K562 (cell line): ENCODE results near the gene GPR25. TPM values are rescaled to one million over a fixed set of nuclear protein-coding genes. Genes with fewer than 3 reads are reported as not detected.

Source experiments
- ATAC-seq: fragments of 200-7000 bp; cut with Tn5 transposase; 3 replicates; pipeline ENCODE4 v1.9.1; 2020; ENCODE audit warnings: moderate library complexity
- BruUV-seq: library from RNA; stranded (reverse); fragments of 400-500 nt; replicated peaks from 2 replicates; lab custom pipeline; 2021; lab: Mats Ljungman, UMichigan
- CTCF ChIA-PET: fragments of 300-600 bp; formaldehyde crosslinking; extraction: SDS; loops from one replicate; lab custom pipeline; 2021; ENCODE audit warnings: low intra/inter-chr PET ratio; lab: Yijun Ruan, JAX
- POLR2A ChIA-PET: fragments of 300-600, 350-650 bp; sonication (Branson Sonifier 250); formaldehyde crosslinking; extraction: SDS; loops from one replicate; lab custom pipeline; 2021; ENCODE audit warnings: antibody characterized with exemption, inconsistent platforms; lab: Yijun Ruan, JAX
- DNase-seq, 4 experiments: peaks; one replicate each; pipeline versions ENCODE4 v3.0.0 to v3.0.0-alpha.2; 2011 to 2018; ENCODE audit warnings: low spot score in 3 of 4, mixed read lengths in 3 of 4; ENCODE audit errors: extremely low read depth in 1 of 4
- FAIRE-seq: peaks from 2 replicates; lab custom pipeline; 2011; peaks lifted over from hg19 to GRCh38; lab: Jason Lieb, UNC
- H2AFZ ChIP-seq: 2 replicates; pipeline ENCODE4 v1.6.0; 2011; ENCODE audit warnings: low read depth, low read length, control low read depth, inconsistent platforms
- H3K27ac ChIP-seq: fragments of 200-600 bp; 3 replicates; pipeline ENCODE4 v1.8.0; 2011; ENCODE audit warnings: low read depth, mild to moderate bottlenecking, control low read depth, inconsistent platforms, low read length, moderate library complexity, mixed read lengths; ENCODE audit errors: extremely low read depth
- H3K27me3 ChIP-seq, 2 experiments: fragments of 300-600 bp in 1 of 2; 2 replicates in 1 of 2; 3 replicates in 1 of 2; pipeline versions ENCODE4 v1.6.0 to v1.8.0; 2011; ENCODE audit warnings: inconsistent platforms in 2 of 2, low read length in 2 of 2, mild to moderate bottlenecking in 1 of 2, mixed read lengths in 1 of 2, moderate library complexity in 1 of 2; ENCODE audit not compliant: control insufficient read depth in 2 of 2, insufficient read depth in 2 of 2
- H3K36me3 ChIP-seq: fragments of 300-600 bp; 3 replicates; pipeline ENCODE4 v1.8.0; 2011; ENCODE audit warnings: mild to moderate bottlenecking, low read length, inconsistent platforms; ENCODE audit not compliant: control insufficient read depth, insufficient read depth
- H3K4me1 ChIP-seq, 2 experiments: fragments of 200-600 bp in 1 of 2; replicated peaks in 1 of 2; 2 replicates in 1 of 2; 3 replicates in 1 of 2; pipeline versions ENCODE4 v1.5.1 to v1.8.0; 2011; ENCODE audit warnings: inconsistent platforms in 2 of 2, low read length in 2 of 2, mild to moderate bottlenecking in 1 of 2, mixed read lengths in 1 of 2, moderate library complexity in 1 of 2; ENCODE audit not compliant: control insufficient read depth in 2 of 2, insufficient read depth in 2 of 2
- H3K4me2 ChIP-seq: 2 replicates; pipeline ENCODE4 v1.6.1; 2011; ENCODE audit warnings: low read length, control low read depth, inconsistent platforms, mixed read lengths; ENCODE audit not compliant: insufficient read depth
- H3K4me3 ChIP-seq: fragments of 200-600 bp; sonication (generic), shearing (Covaris generic); 2 replicates; pipeline ENCODE4 v1.5.1; 2016; ENCODE audit warnings: control low read depth, inconsistent platforms
- H3K79me2 ChIP-seq: fragments of 200-600 bp; 3 replicates; pipeline ENCODE4 v1.8.0; 2011; ENCODE audit warnings: low read length, inconsistent platforms; ENCODE audit not compliant: control insufficient read depth, insufficient read depth
- H3K9ac ChIP-seq, 2 experiments: 2 replicates each; pipeline versions ENCODE4 v1.6.0 to v1.6.1; 2011; ENCODE audit warnings: low read depth in 2 of 2, low read length in 2 of 2, control low read depth in 1 of 2, inconsistent platforms in 1 of 2, mild to moderate bottlenecking in 1 of 2, mixed read lengths in 1 of 2; ENCODE audit not compliant: insufficient read depth in 1 of 2
- H3K9me1 ChIP-seq: one replicate; pipeline ENCODE4 v1.6.0; 2011; ENCODE audit warnings: inconsistent platforms, mild to moderate bottlenecking, low read length, moderate library complexity; ENCODE audit not compliant: control insufficient read depth, insufficient read depth
- H3K9me3 ChIP-seq: replicated peaks from 2 replicates; pipeline ENCODE4 v1.5.1; 2011; ENCODE audit warnings: low read depth, low read length, inconsistent platforms; ENCODE audit not compliant: control insufficient read depth, insufficient read depth
- H4K20me1 ChIP-seq: replicated peaks from 2 replicates; pipeline ENCODE4 v1.6.1; 2011; ENCODE audit warnings: low read length, inconsistent platforms, mixed read lengths; ENCODE audit not compliant: control insufficient read depth, insufficient read depth
- CCNT2 ChIP-seq: IDR thresholded peaks from 2 replicates; pipeline ENCODE4 v1.6.1; 2011; ENCODE audit warnings: borderline replicate concordance, low read depth, mild to moderate bottlenecking, moderate library complexity, mixed read lengths, low read length; ENCODE audit not compliant: insufficient read length; ENCODE audit errors: extremely low read depth
- GTF2B ChIP-seq: IDR thresholded peaks from 2 replicates; pipeline ENCODE4 v1.6.1; 2011; ENCODE audit not compliant: insufficient read length; ENCODE audit errors: extremely low read depth
- HOMEZ ChIP-seq: fragments of 250-450 bp; sonication (Bioruptor Pico); IDR thresholded peaks from 2 replicates; pipeline ENCODE4 v1.4.0; 2020; ENCODE audit warnings: mild to moderate bottlenecking, moderate library complexity
- PATZ1 ChIP-seq: fragments of 250-450 bp; sonication (Bioruptor Pico); IDR thresholded peaks from 2 replicates; pipeline ENCODE4 v1.5.0; 2020; ENCODE audit warnings: mild to moderate bottlenecking, borderline replicate concordance
- SMAD2 ChIP-seq: fragments of 150-350 bp; IDR thresholded peaks from 2 replicates; pipeline ENCODE4 v1.6.1; 2014; ENCODE audit warnings: low read depth, mild to moderate bottlenecking, low read length
- TCF7 ChIP-seq: sonication (generic); IDR thresholded peaks from 2 replicates; pipeline ENCODE4 v1.6.1; 2016; ENCODE audit warnings: antibody characterized with exemption, borderline replicate concordance
- ZBTB7A ChIP-seq: IDR thresholded peaks from 2 replicates; pipeline ENCODE4 v1.6.1; 2011; ENCODE audit warnings: low read depth, mild to moderate bottlenecking, low read length, moderate library complexity, borderline replicate concordance; ENCODE audit not compliant: control insufficient read depth
- ZNF592 ChIP-seq: fragments of 450-650 bp; IDR thresholded peaks from 2 replicates; pipeline ENCODE4 v1.6.1; 2017; ENCODE audit warnings: antibody characterized with exemption, mild to moderate bottlenecking
- ZNF699 ChIP-seq: fragments of 250-450 bp; sonication (Bioruptor Pico); IDR thresholded peaks from 2 replicates; pipeline ENCODE4 v1.8.0; 2021; ENCODE audit warnings: mild to moderate bottlenecking, moderate library complexity; ENCODE audit not compliant: insufficient replicate concordance
- WGBS: fragments of 100-300 bp; shearing (Covaris generic); methylation state at CpG from one replicate; pipeline ENCODE4 v1.1.6; 2016; ENCODE audit warnings: low coverage, mixed read lengths; ENCODE audit not compliant: insufficient coverage; ENCODE audit errors: missing lambda C conversion rate; 5-methylcytosine and 5-hydroxymethylcytosine counted together
- in situ Hi-C: fragments of 300-500 bp; cut with MboI; formaldehyde crosslinking; loops from 4 replicates; pipeline ENCODE4 v1.15.0; 2018; ENCODE audit warnings: inconsistent platforms, mixed read lengths
- intact Hi-C: fragments of 100-400 bp; cut with micrococcal nuclease; formaldehyde crosslinking; loops from 2 replicates; pipeline ENCODE4 v1.14.2; 2022
- polyA plus RNA-seq, 8 experiments: library from polyadenylated mRNA; depleted of rRNA in 4 of 8; stranded (reverse) in 5 of 8; unstranded in 3 of 8; fragments of >200 nt; fragmentation: Nextera tagmentation in 2 of 8; fragmentation: Illumina TruSeq in 1 of 8; extraction: Ambion mirVana in 2 of 8; extraction: Trizol in 1 of 8; gene quantifications; 2 replicates each; pipeline versions ENCODE4 v1.2.1 to v1.2.3, GENCODE V29; 2011 to 2014; ENCODE audit warnings: inconsistent platforms in 1 of 8, missing spikeins in 1 of 8
- total RNA-seq, 7 experiments: library from RNA; depleted of rRNA in 6 of 7; stranded (reverse); fragments of >200 nt in 6 of 7; fragmentation: Illumina TruSeq in 2 of 7; extraction: Trizol in 2 of 7; gene quantifications; 2 replicates each; pipeline versions ENCODE4 v1.2.1 to v1.2.3, GENCODE V29; 2011 to 2021; ENCODE audit warnings: low replicate concordance in 1 of 7

Gene GPR25
- total and polyA plus RNA-seq, 9 of the 15 experiments (the other 6 are each of a cell fraction or from before 2014, with no cell fraction given) = not detected

GRCh38 chr1:200909757-200910239 lies 37.0 kb downstream of the GPR25 start:
- H3K9ac ChIP-seq = no peak overlapping the region
- no peak overlapping the region for H2AFZ ChIP-seq
- no TSS peak for BruUV-seq
- DNase-seq = no peak
- no peak overlapping the region for H3K27ac ChIP-seq
- H3K9me1 ChIP-seq = no peaks in the 10 kb centered on the region
- WGBS = 0% methylated on average over 4 of the region's 4 CpGs
- in situ Hi-C loops = no loop called here
- CTCF ChIA-PET = no interaction called here
- H3K4me2 ChIP-seq = no peak overlapping the region
- H3K79me2 ChIP-seq = no peaks in the 10 kb centered on the region
- intact Hi-C loops = no loop called here
- no peaks in the 10 kb centered on the region for H4K20me1 ChIP-seq
- H3K27me3 ChIP-seq = peaks cover 43 to 62% of the 10 kb centered on the region in 2 experiments
- no peak for ATAC-seq
- peaks cover 0 to 5% of the 10 kb centered on the region in 2 experiments; a peak in 1 of 5 replicates for H3K4me1 ChIP-seq
- no peaks in the 10 kb centered on the region for H3K9me3 ChIP-seq
- no peaks in the 10 kb centered on the region for H3K36me3 ChIP-seq
- no peak overlapping the region for H3K4me3 ChIP-seq
- POLR2A ChIA-PET = no interaction called here
- no peak for FAIRE-seq
- TF ChIP-seq HOMEZ (CRISPR knock-in tag) (no peak), PATZ1 (CRISPR knock-in tag) (no peak), TCF7 (no peak), ZBTB7A (no peak), SMAD2 (no peak), GTF2B (no peak), ZNF699 (no peak), CCNT2 (no peak), ZNF592 (no peak)
